NCI-H2196 treated with DMSO at 0.1 percent for 48 hours (cell line): ENCODE measurements around the gene C1QL2.

Experiments used
- DNase-seq: peaks from one replicate; lab custom pipeline; 2025; ENCODE audit not compliant: unreplicated experiment; lab: John Stamatoyannopoulos, UW

Gene C1QL2

DNA sequence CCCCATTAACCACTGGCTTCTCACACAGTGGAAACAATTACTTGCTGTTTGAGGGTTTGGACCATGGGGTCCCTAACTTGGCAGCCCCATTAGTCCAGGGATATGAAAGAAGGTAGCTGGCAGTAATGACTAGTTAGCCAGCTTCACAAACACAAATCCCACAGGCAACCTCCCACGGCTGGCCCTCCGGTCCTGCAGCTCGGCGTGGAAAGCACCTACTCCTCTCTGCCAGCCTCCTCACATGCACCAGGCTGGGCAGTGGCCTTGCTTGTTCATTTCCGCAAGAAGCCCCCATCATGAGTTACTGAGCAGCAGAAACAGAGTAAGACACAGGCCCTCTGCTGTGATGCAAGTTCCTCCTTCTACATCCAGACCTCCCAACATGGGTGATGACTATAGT, 13.7 kb downstream of the C1QL2 start:
- DNase-seq: no peak

DNA sequence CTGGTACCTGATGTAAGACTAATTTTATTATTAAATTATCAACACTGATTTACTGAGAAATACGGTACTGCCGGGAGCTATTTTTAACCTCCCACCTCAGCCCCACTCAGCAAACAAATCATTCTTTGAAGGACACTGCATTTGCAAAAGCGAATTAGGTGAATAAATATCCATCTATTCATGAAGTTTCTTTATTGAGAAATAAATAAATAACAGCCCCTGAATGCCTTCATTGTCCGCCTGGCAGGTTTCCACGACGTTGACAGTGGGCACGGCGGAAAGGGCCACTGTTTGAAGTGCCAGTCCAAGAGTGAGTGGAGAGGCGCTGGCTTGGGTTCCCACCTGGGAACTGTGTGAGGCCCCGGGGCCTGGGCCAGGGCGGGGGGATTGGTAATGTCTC, 15.7 kb downstream of the C1QL2 start:
- DNase-seq: no peak

DNA sequence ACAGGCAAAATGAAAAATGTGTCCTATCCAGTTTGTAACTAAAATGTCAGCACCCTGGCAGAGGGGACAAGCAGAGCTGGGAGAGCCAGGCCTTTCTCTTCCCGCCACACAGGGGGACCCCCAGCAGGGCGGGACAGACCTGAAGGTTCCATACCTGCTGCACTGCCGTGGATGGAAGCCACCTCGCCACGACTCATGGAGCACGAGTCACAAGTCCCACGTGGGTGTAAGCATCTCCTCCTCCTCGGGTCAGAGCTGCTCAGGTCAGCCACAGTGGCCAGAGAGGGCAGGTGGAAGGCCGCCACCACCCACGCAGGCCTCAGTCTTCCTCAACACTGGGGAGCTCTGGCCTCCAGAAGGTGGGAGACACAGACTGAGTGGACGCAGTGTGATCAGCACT, 21.0 kb downstream of the C1QL2 start:
- DNase-seq: no peak

DNA sequence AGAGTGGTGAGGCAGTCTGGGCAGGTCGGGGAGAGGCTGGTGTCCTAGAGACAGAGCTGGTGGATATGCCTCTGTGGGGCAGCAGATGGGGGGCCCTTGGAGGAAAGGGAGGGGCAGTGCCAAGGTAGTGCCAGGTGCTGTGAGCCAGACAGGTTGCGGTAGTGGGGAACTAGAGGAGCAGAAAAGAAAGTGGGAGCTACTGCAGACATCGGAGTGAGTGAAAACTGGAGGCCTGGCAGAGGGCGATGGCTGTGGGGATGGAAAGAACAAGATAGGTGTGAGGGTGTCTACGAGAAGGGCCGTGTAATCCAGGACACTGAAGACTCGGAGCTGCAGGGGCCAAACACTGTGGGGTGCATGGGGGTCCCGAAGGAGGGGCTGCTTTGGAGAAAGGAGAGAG, 21.7 kb downstream of the C1QL2 start:
- no peak for DNase-seq

DNA sequence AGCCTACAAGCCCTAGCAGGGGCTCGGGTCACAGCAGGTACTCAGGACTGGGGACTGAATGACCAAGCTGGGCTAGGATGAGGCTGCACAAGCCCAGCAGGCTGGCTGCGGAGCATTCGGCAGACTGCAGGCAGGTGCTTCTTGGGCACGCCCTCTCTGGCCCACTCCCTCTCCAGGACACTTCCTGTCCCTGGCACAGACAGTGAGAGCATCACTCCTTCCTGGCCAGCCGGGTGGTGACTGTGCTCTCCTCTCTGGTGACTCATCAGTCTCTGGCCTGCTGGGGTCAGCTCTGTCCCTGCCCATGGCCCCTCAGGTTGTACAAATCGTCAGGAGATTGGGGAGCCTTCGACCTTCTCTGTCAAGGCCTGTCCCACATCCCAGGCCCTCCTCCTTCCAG, 22.5 kb downstream of the C1QL2 start:
- DNase-seq: peak; percentile 49

DNA sequence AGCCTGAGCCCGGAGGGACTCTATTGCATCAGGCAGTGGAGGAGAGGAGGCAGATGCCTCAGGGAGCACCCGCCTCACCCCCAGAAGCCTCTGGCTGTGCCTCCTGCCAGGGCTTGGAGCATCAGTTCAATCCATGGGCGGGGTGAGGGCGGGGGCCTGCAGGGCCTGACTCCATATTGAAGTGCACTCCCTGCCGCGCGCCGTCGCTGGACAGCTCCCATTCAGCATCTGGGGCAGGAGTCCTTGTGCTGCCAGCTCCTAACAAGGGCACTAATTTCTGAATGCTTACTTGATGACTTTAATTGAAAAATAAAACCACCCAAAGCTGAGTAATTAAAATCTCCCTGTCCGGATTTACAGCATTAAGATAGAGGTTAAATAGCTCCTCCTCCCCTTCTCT, 23.8 kb downstream of the C1QL2 start:
- no peak for DNase-seq

DNA sequence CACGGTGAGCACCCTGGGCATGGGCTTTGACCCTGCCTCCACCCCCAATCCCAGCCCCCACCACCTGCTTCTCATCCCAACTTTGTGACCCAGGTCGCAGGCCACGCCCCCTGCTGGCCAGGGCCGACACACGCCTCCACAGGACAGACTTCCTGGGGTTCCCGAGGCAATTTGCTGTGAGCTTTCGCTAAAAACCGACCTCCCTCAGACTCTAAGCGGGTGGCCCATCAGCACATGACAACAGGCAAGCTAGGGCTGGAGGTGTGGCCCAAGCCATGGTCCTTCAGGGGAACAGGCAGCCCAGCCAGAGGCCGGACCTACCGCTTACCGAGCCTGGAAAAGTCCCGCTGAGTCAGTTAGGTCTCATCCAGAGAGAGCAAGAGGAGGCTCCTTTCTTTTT, 31.9 kb downstream of the C1QL2 start:
- no peak for DNase-seq

DNA sequence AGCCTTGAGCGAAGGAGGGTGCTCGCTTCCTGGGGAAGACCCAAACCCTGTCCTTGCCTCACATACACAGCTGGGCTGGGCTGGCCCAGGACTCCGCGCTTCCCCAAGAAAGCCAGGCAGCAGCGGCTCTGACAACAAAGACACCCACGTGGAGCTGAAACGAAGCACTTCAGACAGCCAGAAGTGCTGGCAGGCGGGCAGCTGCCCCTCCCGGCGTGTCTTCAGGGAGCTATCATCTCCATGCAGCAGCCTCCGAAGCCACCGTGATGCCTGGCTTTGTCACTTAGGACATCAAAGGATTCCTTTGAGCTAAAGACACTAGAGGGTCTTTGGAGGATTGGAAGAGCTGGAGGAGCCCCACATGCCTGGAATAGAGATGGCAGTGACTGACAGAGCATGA, 35.2 kb downstream of the C1QL2 start:
- DNase-seq: no peak

DNA sequence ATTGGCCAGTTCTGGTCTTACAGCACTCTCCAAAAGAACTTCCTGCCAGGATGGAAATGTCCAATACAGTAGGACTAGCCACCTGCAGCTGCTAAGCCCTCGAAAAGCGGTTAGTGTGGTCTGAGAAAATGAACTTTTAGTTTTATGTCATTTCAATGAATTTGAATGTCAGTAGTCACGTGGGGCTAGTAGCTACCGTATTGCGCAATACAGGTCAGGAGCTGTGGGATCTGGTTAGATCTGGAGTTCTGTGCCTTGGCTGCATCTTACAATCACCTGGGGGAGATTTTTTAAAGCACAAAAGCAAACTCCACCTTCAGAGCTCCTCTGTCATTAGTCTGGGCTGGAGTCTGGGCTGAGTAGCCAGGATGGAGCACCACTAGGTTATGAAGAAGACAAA, 35.9 kb downstream of the C1QL2 start:
- DNase-seq: no peak

DNA sequence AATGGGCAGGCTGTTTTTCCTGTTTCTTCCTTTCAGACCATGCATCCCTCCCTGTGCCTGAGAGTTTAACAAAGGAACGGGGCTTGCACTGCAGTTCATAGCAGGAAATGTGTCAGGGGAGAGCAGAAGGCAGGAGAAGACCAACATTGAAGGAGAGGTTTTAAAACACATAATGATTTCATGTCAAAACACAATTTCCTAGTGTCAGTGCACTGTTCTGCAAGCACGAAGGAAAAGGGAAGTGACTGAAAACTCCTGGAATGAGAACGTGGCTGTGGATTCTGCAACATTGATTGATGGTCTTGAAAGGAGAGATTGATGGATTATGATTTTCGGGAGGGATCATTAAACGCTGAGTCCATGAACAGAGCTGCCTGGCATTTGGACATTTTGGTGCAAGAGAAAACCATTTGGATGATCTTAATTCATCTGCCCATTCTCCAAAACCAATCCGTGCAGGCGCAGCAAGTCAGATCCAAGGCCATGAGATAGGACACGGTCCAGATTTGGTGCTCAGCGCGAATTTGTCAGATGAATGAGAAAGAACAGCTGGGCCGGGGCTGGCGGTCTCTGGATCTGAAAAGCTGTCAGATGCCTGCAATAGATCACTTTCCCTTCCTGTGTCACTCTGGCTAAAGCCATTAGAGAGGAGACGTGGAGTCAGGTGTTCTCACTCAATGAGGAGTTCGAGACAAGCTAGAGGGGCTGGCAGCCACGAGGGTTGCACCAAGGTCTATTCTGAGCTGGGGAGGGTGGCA, 38.4 kb downstream of the C1QL2 start:
- no peak for DNase-seq

DNA sequence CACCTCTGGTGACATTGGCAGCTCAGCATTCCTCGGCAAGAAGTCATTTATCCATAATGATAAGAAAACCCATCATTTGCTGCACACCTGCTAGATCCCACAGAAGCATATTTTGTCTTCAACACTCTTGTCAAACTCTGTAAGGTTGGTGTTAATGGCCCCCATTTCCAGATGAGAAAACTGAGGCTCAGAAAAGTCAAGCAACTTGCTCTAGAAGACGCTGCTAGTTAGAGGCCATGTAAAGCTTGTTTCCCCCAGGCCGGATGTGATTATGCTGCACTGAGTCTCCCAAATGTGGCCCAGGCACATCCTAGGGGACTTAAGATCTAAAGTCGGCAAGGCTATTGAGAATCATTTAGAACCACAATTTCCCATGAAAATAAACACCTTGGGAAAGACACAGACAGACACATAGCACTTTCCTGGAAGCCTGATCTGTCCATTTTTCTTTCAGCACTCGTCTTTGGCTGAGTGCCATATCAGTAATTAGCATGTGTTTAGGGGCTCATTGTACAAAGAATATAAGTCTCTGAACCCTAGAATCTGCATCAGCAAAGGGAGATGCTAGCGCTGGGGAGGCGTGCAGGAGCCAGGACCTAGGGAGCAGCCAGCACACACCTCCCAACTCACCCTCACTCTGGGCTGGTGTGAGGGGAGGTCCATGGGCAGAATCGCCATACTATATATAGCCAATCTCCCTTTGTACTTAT, 39.3 kb downstream of the C1QL2 start:
- DNase-seq: no peak

DNA sequence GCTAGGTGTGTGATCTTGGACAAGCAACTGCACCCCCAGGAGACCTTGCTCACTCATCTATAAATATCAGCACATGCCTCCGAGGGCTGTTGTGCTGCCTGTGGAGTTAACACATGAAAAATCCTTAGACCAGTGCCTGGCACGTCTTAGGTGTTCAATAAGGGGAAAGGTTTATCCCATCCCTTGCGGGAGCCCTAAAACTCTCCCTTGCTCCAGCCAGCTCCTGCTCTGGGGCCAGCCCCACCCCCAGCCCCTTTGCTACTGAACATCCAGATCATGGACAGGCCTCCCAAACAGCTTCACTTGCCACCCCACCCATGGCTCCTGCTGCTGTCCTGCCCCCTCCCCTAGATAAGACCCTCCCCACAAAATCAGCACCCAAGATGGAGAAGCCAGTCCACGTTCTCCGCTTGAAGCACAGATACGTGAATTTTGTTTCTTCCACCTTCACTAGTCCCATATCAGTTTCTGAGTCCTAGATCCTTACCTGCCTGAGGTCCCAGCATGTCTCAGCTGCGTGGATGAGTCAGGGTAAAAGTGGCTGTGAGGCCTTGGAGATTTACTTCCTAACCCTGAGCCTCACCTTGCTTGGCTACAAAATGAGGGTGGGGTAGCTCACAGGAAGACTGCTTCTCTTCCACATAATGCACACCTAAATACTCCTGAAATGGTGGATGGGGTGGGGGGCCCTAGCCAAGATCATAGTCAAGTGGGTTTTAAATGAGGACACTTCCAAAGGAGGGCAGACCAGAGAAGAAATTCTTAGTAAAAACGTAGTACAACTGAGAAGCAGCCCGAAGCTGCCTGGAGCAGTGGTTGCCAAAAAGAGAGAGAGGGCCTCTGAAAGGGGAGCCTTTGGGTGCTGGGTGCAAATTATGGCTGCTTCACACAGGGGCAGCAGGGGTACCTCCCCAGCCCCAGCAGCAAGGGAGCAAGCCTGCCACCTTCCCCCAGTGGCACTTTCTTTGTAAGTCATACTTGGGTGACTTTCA, 40.4 kb downstream of the C1QL2 start:
- no peak for DNase-seq

DNA sequence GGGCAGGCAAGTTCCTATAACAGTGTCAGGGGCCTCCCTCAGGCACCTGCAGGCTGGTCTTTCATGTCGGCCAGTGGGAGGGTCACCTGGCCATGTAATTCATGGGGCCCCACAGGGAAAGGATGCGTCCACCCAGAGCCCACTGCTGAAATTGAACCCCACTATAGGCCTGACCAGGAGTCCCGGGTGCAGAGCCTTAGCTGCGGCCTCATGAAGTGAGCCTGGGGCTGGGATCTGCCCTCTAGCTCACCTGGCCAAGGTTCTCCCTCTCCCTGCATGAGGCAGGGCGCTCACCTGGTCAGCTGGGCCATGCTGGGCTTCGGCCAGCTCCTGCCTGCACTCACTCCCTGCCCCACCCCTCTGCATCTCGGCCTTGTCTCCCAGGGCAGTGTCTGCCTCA, 41.1 kb downstream of the C1QL2 start:
- DNase-seq: no peak

DNA sequence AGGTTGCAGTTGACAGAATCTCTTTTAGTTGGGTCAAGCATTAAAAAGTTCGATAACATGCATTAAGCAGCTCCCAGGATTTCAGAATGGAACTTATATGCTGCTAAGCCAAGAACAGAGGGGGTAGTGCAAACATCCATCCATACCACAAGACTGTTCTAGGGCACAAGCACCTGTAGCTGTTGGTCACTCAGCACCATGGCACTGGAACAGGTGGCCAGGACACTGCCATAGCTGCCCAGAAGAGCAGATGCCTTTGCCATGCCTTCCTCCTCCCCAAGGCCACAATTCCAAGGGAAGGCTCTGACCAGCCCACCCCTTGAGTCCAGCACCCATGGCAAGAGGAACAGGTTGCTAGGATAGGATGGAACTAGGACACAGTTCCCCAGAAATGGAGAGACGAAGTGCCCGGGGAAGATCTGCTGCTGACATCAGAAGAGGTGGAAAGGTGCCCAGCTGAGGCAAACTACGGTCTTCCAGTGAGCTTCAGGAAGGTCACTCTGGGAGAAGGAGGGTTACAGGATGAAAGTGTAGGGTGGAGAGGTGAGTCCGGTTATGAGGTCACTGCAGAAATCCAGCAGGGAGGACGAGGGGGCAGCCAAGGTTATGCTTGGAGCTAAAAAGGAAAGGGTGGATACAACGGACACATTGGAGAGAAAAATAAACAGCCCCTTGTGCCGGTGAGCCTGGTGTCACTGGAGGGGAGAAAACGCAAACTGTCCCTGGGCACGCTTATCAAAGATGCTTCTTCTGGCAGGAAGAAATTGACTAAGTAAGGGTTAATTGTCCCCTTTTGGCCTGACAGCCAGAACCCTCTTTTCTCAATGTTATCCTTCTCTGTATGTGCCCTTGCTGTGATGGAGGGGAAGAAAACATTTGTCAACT, 41.9 kb downstream of the C1QL2 start:
- no peak for DNase-seq

DNA sequence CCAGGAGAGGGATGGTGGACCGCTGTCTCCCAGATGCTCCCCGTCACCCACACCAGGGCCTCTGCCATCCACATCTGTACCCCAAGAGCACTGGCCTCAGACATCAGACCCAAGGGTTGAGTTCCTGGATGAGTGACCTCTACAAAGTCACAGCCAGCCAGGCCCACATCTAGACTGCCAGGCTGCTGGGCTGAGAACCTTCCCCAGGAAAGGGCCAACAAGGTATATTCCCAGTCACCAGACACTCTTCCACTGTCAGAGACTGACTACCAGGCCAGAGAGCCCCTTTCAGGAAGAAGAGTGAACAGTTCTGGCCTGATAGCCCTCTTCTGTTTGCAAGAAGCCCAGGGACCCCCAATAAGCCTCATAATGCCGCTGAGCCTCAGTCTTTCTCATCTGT, 44.3 kb downstream of the C1QL2 start:
- no peak for DNase-seq

DNA sequence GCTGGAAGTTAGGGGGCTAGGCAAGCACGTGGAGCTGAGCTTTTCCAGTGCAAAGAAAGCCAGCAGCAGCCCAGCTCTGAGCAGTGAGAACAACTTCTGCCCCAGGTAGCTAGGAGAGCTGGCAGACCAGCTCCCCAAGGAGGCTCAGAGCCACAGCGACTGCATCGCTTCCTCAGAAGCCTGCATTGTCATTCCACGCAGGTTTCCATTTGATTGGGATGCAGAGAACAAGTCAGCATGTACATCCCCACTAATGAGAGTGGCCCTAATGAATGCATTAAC, 45.1 kb downstream of the C1QL2 start:
- DNase-seq: no peak

DNA sequence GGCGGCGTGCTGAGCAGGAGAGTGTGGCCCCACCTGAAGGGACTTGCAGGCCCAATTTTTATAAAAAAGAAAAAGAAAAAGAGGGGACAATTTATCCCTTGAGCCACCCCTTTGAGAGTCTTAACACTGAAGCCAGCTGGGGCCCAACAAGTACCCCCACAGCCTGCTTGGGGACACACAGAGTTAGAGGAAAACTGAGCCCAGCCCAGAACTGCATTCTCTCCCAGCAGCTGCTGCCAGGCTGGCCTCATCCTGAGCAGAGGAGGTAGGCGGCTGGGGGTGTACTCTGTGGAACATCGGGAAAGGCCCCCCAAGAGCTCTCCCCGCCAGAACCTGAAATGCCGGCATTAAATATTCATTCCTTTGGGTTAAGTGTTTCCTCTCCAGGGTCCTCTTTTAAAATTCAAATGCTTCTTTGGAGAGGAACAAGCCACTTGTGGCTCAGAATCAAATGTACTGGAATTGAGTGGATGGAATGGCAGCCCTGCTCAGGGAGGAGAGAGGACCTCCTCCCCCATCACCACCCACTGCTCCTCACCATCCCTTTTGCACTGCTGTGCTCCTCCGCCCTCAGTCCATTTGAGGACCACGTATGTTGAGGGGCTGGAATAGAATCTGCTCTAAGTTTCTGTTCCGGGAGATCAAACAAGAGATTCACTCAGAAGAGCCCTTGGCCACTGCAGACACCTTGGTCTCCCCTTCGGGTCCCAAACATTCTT, 45.6 kb downstream of the C1QL2 start:
- DNase-seq: no peak

DNA sequence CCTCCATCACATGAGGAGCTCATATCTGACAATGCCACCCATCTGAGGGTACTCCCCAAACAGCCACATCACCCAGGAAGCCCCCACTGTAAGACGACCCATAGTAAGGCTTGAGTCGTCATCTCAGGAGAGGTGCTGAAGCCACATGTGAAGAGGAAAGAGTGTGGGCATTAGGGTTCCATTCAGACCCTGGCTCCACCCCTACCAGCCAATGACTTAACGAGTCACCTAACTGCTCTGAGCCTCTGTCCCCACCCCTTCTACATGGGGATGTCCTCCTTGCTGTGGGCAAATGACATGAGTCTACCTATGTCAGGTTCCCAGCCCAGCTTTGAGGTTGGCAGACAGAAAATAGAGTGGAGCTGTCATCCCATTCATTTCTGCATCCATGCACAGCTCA, 46.3 kb downstream of the C1QL2 start:
- no peak for DNase-seq

DNA sequence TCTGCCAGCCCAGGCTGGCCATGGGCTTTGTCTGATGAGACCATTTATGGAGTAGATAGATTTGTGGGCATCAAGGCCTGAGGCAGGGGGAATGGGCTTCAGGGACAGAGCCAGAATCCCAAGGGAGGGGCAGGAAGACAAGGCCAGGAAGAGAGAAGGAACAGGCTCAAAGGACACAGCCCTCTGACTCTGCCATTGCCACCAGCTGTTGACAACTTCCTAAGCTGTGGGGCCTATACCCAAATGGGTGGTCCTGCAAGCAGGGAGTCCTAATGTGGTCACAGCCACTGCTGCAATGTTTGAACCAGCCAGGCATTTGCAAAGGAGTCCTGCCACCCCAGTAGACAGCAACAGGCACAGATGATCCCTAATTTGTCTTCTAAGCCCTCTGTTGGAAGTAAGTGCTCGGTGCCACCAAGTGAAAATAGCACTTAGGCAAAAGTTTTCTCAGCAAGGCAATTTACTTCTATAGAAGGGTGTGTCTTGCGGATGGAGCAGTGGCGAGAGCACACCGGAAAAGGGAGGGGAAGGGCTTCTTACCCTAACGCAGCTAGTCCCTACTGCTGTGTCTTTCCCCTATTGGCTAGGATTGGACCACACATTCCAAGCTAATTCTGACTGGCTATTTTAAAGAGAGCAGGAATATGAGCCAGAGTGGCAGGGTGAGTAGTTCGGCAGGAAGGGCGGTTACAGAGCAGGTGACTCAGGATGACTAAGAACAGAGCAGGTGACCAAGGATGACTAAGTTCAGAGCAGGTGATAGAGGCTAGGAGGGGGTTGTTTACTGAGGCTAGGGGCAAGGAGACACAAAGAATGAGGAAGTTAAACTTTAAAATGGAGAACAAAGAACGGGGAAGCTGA, 47.2 kb downstream of the C1QL2 start:
- DNase-seq: no peak
